WTC11 (cell line): Measurements from ENCODE around the gene IL21R. TPM values are rescaled to one million over a fixed set of nuclear protein-coding genes. Genes with fewer than 3 reads are reported as not detected.

Source experiments
- ATAC-seq: fragments of 200-7000 bp; cut with Tn5 transposase; 2 replicates; pipeline ENCODE4 v1.10.0; 2021; ENCODE audit warnings: mild to moderate bottlenecking, moderate library complexity
- CTCF ChIA-PET: fragments of 300-600 bp; sonication (Branson Sonifier 250); formaldehyde crosslinking; loops from one replicate; lab custom pipeline; 2021; ENCODE audit warnings: antibody characterized with exemption; lab: Charles Lee
- POLR2A ChIA-PET: fragments of 350-600 bp; sonication (Branson Sonifier 250); formaldehyde crosslinking; loops from one replicate; lab custom pipeline; 2021; ENCODE audit warnings: antibody characterized with exemption; lab: Charles Lee
- DNase-seq: peaks from one replicate; pipeline ENCODE4 v3.0.0; 2021; ENCODE audit warnings: low spot score
- H3K27ac Mint-ChIP-seq: 2 replicates; pipeline ENCODE4 v1.8.0; 2021; ENCODE audit warnings: mixed read lengths
- H3K27me3 Mint-ChIP-seq: 2 replicates; pipeline ENCODE4 v1.8.0; 2021; ENCODE audit warnings: low read depth, mild to moderate bottlenecking, moderate library complexity, mixed read lengths
- H3K36me3 Mint-ChIP-seq: 2 replicates; pipeline ENCODE4 v1.8.0; 2021; ENCODE audit warnings: mixed read lengths
- H3K4me1 Mint-ChIP-seq: 2 replicates; pipeline ENCODE4 v1.8.0; 2022; ENCODE audit warnings: mixed read lengths
- H3K4me3 Mint-ChIP-seq: 2 replicates; pipeline ENCODE4 v1.8.0; 2021; ENCODE audit warnings: mild to moderate bottlenecking, moderate library complexity, mixed read lengths
- H3K9me3 Mint-ChIP-seq: 2 replicates; pipeline ENCODE4 v1.8.0; 2021; ENCODE audit warnings: mixed read lengths
- CREM ChIP-seq: sonication (generic); formaldehyde crosslinking; IDR thresholded peaks from 2 replicates; pipeline ENCODE4 v1.8.1; 2022; ENCODE audit warnings: mild to moderate bottlenecking, missing genetic modification reagents, moderate library complexity
- ELF4 ChIP-seq: sonication (generic); formaldehyde crosslinking; IDR thresholded peaks from 2 replicates; pipeline ENCODE4 v1.8.1; 2022; ENCODE audit warnings: low read depth, mild to moderate bottlenecking, moderate library complexity, missing genetic modification reagents
- FOXJ3 ChIP-seq: sonication (generic); formaldehyde crosslinking; IDR thresholded peaks from 2 replicates; pipeline ENCODE4 v1.9.0; 2021; ENCODE audit warnings: missing genetic modification reagents, mild to moderate bottlenecking, borderline replicate concordance
- HMGA2 ChIP-seq: fragments of 250-450 bp; sonication (Bioruptor Pico); IDR thresholded peaks from 2 replicates; pipeline ENCODE4 v1.4.0; 2021; ENCODE audit warnings: mild to moderate bottlenecking, moderate library complexity
- IRF2 ChIP-seq: sonication (generic); formaldehyde crosslinking; IDR thresholded peaks from 2 replicates; pipeline ENCODE4 v1.8.0; 2022; ENCODE audit warnings: low read depth, missing genetic modification reagents, borderline replicate concordance
- NR3C1 ChIP-seq: sonication (generic); formaldehyde crosslinking; conservative IDR thresholded peaks from 2 replicates; pipeline ENCODE4 v1.8.1; 2023; ENCODE audit warnings: low read depth, mild to moderate bottlenecking, missing genetic modification reagents
- SMAD4 ChIP-seq: sonication (generic); formaldehyde crosslinking; IDR thresholded peaks from 2 replicates; pipeline ENCODE4 v1.8.0; 2022; ENCODE audit warnings: mild to moderate bottlenecking, missing genetic modification reagents
- ZNF425 ChIP-seq: fragments of 250-450 bp; sonication (Bioruptor Pico); conservative IDR thresholded peaks from 2 replicates; pipeline ENCODE4 v1.9.0; 2021; ENCODE audit warnings: mild to moderate bottlenecking
- ZNF512 ChIP-seq: sonication (generic); formaldehyde crosslinking; IDR thresholded peaks from 2 replicates; pipeline ENCODE4 v1.8.1; 2022; ENCODE audit warnings: missing genetic modification reagents, borderline replicate concordance
- total RNA-seq: library from RNA; stranded (reverse); gene quantifications from 3 replicates; pipeline ENCODE4 v1.2.3, GENCODE V29; 2021
- TF ChIP-seq, protein P1 (sequence below): sonication (generic); formaldehyde crosslinking; IDR thresholded peaks from 2 replicates; pipeline ENCODE4 v1.8.1; 2022; ENCODE audit warnings: mild to moderate bottlenecking, missing genetic modification reagents, moderate library complexity, borderline replicate concordance
- TF ChIP-seq, protein P2 (sequence below): fragments of 250-450 bp; sonication (Bioruptor Pico); IDR thresholded peaks from 2 replicates; pipeline ENCODE4 v1.9.0; 2021; ENCODE audit warnings: mild to moderate bottlenecking, borderline replicate concordance
- TF ChIP-seq, protein P3 (sequence below): sonication (generic); formaldehyde crosslinking; IDR thresholded peaks from 2 replicates; pipeline ENCODE4 v1.8.0; 2023; ENCODE audit warnings: missing genetic modification reagents
- TF ChIP-seq, protein P4 (sequence below): sonication (generic); formaldehyde crosslinking; IDR thresholded peaks from 2 replicates; pipeline ENCODE4 v1.8.1; 2023; ENCODE audit warnings: mild to moderate bottlenecking, missing genetic modification reagents

Gene IL21R
- total RNA-seq, 1 experiment from 2014 or later = 0.70 TPM

- no peaks in the 10 kb centered on the region for H3K9me3 Mint-ChIP-seq
- ChIA-PET POLR2A (no interaction called here), CTCF (no interaction called here)
- DNase-seq (no peak), ATAC-seq (no peak)
- H3K36me3 Mint-ChIP-seq = peaks cover 72% of the 10 kb centered on the region
- no peak overlapping the region for H3K4me3 Mint-ChIP-seq
- no peak overlapping the region for H3K27ac Mint-ChIP-seq
- no peaks in the 10 kb centered on the region for H3K27me3 Mint-ChIP-seq
- no peaks in the 10 kb centered on the region for H3K4me1 Mint-ChIP-seq
- TF ChIP-seq ELF4 (CRISPR knock-in tag) (no peak), FOXJ3 (CRISPR knock-in tag) (no peak), ZNF512 (CRISPR knock-in tag) (no peak), IRF2 (no peak), NR3C1 (CRISPR knock-in tag) (no peak), ZNF425 (CRISPR knock-in tag) (no peak), SMAD4 (CRISPR knock-in tag) (no peak), HMGA2 (no peak), CREM (no peak)
- TF ChIP-seq, protein P1, sequence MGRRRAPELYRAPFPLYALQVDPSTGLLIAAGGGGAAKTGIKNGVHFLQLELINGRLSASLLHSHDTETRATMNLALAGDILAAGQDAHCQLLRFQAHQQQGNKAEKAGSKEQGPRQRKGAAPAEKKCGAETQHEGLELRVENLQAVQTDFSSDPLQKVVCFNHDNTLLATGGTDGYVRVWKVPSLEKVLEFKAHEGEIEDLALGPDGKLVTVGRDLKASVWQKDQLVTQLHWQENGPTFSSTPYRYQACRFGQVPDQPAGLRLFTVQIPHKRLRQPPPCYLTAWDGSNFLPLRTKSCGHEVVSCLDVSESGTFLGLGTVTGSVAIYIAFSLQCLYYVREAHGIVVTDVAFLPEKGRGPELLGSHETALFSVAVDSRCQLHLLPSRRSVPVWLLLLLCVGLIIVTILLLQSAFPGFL (CRISPR knock-in tag) = no peak
- TF ChIP-seq, protein P2, sequence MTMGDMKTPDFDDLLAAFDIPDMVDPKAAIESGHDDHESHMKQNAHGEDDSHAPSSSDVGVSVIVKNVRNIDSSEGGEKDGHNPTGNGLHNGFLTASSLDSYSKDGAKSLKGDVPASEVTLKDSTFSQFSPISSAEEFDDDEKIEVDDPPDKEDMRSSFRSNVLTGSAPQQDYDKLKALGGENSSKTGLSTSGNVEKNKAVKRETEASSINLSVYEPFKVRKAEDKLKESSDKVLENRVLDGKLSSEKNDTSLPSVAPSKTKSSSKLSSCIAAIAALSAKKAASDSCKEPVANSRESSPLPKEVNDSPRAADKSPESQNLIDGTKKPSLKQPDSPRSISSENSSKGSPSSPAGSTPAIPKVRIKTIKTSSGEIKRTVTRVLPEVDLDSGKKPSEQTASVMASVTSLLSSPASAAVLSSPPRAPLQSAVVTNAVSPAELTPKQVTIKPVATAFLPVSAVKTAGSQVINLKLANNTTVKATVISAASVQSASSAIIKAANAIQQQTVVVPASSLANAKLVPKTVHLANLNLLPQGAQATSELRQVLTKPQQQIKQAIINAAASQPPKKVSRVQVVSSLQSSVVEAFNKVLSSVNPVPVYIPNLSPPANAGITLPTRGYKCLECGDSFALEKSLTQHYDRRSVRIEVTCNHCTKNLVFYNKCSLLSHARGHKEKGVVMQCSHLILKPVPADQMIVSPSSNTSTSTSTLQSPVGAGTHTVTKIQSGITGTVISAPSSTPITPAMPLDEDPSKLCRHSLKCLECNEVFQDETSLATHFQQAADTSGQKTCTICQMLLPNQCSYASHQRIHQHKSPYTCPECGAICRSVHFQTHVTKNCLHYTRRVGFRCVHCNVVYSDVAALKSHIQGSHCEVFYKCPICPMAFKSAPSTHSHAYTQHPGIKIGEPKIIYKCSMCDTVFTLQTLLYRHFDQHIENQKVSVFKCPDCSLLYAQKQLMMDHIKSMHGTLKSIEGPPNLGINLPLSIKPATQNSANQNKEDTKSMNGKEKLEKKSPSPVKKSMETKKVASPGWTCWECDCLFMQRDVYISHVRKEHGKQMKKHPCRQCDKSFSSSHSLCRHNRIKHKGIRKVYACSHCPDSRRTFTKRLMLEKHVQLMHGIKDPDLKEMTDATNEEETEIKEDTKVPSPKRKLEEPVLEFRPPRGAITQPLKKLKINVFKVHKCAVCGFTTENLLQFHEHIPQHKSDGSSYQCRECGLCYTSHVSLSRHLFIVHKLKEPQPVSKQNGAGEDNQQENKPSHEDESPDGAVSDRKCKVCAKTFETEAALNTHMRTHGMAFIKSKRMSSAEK (CRISPR knock-in tag) = no peak
- TF ChIP-seq, protein P3, sequence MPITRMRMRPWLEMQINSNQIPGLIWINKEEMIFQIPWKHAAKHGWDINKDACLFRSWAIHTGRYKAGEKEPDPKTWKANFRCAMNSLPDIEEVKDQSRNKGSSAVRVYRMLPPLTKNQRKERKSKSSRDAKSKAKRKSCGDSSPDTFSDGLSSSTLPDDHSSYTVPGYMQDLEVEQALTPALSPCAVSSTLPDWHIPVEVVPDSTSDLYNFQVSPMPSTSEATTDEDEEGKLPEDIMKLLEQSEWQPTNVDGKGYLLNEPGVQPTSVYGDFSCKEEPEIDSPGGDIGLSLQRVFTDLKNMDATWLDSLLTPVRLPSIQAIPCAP (CRISPR knock-in tag) = no peak
- TF ChIP-seq, all 79 proteins: peak for 0
These were observed 87.4 kb downstream of the IL21R start for GRCh38 chr16:27489421-27489820.

DNA sequence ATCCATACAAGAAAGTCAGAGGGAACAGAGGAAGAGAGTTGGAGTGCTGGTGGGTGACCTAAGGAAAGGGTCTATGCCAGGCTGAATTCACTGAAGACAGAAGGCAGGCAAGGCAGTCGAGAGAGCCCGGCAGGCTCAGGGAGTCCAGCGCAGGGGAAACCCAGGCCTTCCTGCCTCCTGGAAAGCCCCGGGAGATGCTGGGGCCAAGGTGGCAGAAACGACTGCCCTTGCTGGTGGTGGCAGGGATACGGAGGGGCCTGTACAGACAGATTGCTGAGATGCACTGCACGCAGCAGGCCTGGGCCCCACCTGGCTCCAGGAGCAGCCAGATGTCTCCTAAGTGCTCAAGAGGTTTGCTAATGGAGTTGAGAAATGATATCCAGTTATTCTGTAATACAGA, 87.9 kb downstream of the IL21R start:
- Mint-ChIP-seq H3K36me3 (peaks cover 72% of the 10 kb centered on the region), H3K27ac (no peak overlapping the region), H3K4me1 (no peaks in the 10 kb centered on the region), H3K27me3 (no peaks in the 10 kb centered on the region), H3K9me3 (no peaks in the 10 kb centered on the region), H3K4me3 (no peak overlapping the region)
- TF ChIP-seq, protein P4, sequence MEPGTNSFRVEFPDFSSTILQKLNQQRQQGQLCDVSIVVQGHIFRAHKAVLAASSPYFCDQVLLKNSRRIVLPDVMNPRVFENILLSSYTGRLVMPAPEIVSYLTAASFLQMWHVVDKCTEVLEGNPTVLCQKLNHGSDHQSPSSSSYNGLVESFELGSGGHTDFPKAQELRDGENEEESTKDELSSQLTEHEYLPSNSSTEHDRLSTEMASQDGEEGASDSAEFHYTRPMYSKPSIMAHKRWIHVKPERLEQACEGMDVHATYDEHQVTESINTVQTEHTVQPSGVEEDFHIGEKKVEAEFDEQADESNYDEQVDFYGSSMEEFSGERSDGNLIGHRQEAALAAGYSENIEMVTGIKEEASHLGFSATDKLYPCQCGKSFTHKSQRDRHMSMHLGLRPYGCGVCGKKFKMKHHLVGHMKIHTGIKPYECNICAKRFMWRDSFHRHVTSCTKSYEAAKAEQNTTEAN (CRISPR knock-in tag) = no peak
- ChIA-PET CTCF (no interaction called here), POLR2A (no interaction called here)
- no peak for DNase-seq
- ATAC-seq = no peak
